GM21717 (cell line): ENCODE results near the gene PPP4R1.
"Not testable (repeated sequence)": the region's sequence is repeated elsewhere in the genome, so short reads cannot be mapped to it uniquely, and the experiment has no call there.

Source experiments
- ATAC-seq: cut with Tn5 transposase; IDR thresholded peaks from one replicate; pipeline ENCODE4 v1.9.1; 2021; ENCODE audit warnings: mild to moderate bottlenecking, moderate library complexity; ENCODE audit not compliant: unreplicated experiment

The PPP4R1 gene, protein sequence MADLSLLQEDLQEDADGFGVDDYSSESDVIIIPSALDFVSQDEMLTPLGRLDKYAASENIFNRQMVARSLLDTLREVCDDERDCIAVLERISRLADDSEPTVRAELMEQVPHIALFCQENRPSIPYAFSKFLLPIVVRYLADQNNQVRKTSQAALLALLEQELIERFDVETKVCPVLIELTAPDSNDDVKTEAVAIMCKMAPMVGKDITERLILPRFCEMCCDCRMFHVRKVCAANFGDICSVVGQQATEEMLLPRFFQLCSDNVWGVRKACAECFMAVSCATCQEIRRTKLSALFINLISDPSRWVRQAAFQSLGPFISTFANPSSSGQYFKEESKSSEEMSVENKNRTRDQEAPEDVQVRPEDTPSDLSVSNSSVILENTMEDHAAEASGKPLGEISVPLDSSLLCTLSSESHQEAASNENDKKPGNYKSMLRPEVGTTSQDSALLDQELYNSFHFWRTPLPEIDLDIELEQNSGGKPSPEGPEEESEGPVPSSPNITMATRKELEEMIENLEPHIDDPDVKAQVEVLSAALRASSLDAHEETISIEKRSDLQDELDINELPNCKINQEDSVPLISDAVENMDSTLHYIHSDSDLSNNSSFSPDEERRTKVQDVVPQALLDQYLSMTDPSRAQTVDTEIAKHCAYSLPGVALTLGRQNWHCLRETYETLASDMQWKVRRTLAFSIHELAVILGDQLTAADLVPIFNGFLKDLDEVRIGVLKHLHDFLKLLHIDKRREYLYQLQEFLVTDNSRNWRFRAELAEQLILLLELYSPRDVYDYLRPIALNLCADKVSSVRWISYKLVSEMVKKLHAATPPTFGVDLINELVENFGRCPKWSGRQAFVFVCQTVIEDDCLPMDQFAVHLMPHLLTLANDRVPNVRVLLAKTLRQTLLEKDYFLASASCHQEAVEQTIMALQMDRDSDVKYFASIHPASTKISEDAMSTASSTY

DNA sequence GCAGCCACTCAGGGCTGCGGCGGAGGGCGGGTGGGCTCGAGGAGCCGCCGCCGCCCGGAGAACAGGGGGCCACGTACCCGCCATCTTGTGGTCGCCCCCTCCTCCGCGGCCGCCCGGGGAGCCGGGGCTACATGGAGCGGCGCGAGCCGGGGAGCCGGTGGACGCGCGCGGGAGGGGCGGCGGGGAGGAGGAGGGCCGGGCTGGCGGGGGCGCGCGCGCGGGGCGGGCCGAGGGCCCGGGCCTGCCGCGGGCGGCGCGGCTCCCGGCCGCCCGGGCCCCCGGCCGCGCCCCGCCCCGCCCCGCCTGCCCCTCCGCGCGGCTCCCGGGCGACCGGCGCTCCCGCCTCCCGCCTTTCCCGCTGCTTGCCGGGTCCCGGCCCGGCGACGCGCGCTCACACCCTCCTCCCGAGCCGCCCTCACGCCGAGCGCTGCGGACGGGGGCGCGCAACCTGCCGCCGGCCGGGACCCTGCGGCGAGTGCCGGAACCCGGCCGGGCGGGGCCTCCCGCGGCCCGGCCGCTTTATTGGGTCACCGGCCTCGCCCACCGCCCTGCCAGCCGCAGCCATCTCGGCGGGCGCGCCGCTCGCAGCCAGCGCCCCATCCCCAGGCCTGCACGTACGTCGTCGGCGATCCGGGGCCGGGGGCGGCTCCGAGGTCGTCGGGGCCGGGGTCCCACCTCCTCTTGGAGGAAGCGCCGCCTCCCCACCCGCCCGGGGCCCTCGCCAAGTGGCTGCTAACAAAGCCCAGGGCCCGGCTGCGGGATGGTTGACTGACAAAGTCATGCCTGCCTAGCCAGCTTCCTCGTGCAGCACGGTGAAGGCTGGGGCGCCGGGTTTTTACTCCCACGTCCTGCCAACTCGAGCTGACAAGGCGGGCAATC, at the start of gene PPP4R1:
PPP4R1 (minus strand) TSS at position 159 of the 879 bp plus-strand sequence; CDS start at position 84, 75 bp downstream.
- peak; percentile 44 for ATAC-seq

DNA sequence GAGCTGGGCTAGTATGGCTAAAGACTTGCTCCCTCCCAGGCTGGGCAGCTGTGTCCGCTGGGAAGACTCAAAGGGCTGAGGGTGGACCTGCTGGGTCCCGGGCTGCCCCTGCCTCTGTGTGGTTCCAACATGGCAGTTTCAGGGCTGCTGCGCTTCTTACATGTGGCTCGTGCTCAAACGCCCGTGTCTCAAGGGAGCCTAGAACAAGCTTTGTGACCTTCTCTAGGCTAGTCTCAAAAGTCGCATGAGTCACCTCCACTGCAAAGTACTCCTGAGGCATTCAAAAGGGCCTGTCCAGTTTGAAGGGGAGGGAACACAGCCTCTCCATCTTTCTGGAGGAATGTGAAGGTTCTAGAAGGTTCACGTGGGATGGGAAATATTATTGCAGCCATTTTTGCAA, 49.0 kb upstream of the PPP4R1 start:
- ATAC-seq = no peak

DNA sequence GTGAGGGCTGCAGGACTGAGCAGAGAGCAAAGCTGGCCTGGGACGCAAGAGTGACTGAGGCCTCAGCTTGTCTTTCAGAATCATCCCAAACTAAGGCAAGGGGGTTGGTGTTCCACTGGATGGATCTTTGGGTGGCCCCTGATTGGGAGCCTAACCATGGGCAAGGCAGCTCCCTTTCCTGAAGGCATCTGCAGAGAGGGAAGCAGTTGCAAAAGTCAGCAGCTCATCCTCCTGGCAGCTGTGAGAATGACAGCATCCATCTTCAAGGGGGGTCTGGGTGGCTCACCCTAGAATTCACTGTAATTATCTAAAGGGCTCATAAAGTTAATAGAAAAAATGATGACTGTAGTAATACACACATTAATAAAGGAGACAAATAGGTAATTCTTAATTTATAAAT, 47.2 kb upstream of the PPP4R1 start:
- ATAC-seq = no peak

DNA sequence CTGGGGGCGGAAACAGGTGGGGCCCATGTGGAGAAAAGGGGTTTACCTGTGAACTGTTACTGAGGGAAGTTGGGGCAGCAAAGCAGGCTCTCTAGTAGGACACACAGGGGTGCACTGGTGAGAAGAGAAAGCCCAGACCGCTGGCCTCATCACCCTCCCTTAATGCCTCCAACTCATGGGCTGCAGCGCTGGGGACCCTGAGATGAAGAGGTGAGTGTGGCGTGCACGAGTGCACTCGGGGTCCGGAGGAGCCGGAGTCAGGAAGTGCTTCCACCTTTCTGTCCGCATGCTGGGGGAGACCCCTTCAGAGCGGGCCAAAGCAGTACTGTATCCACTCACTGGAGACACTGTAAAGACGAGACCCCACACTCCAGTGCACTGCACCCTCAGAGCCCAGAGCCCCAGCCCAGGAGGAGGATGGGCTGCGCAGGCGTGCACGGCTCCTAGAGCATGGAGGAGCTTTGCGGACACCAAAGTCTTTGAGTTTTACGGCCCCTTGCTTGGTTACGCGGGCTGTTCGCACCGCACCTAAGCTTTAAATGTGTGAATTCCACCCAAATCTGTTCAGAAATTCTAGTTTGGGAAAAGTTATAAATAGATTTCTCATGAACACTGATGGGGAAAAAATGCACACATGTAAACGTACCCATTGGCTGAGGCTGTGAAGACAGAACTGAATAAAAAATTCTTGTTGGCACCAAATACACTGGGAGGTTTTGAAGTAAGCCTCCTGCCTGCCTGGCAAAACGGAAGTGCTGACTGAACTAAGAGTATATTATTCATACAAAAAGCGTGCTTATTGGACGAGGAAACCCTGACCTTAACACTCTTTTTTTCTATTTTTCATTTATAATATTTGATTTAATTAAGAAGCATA, 45.4 kb upstream of the PPP4R1 start:
- ATAC-seq = no peak

DNA sequence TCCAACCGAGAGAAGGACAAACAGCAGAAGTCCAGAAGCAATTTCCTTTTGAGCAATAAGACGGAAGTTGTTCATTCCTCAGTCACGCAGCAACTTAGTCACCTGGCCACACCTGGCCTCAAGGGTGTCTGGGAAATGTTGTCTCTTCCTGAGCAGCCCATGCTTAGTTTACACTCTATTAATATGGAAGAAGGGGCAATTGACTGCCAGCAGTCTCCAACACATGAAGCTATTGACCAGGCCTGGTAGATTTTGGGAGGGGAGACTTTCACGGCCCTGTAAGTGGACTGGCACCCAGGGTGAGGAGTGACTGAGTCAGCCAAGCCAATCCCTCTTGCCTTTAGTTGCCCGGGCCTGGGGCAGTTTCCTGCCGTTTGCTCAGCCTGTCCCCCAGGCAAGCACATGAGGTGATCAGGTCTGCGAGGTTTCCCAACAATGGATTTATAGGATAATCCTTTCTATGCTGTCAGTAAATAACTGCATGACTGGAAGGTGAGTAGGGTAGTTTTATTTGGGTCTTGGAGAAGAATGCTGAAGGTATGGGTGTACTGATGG, 43.8 kb upstream of the PPP4R1 start:
- no peak for ATAC-seq

DNA sequence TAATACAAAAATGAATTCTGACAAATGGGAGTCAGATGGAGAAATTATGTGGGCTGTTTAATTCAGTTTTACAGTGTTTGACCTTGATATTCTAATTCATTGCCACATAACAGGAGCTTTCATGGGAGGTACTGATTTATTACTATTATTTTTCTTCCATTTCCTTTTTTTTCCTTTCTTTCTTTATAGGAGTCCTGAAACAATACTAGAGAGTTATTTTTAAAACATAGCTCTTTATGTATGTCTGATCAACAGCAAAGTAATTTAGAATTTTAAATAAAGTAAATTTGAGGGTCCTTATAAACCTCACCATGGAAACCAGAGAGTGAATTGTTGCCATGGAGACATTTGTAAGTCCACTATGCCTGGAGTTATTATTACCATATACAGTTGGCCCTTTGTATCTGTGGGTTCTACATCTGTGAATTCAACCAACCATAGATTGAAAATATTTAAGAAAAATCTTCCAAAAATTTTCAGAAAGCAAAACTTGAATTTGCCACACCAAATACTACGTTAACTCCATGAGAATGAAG, 40.9 kb upstream of the PPP4R1 start:
- ATAC-seq = no peak

DNA sequence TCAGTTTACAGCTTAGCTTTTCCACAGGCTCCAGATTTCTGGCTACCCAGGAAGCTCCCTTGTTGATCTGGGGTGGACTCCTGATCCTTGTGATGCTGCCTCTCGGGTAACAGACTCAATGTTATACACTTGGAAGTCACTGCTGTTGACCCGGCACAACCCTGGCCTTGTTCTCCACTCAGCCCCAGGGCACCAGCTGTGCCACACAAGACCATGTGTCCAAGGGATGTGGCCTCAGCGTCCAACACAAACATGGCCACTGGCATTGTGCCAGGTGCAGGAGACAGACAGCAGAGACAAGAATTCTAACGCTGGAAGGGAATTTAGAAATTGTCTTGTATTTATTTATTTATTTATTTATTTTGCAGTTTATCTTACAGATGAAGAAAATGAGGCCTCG, 39.0 kb upstream of the PPP4R1 start:
- ATAC-seq = no peak

DNA sequence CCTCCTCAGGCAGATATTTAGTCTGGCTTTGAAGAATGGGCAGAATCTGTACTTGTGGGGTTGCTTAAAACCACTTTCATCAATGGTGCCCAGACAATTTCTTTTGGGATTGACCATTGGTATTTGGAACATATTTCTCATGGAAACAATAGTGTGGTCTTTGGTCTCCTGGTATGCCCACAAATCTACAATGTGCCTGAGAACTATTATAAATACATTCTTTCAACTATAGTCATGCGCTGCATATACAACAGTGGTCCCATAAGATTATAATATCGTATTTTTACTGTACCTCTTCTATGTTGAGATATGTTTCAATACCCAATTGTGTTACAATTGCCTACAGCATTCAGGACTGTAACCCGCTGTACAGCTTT, 34.8 kb upstream of the PPP4R1 start:
- no peak for ATAC-seq

DNA sequence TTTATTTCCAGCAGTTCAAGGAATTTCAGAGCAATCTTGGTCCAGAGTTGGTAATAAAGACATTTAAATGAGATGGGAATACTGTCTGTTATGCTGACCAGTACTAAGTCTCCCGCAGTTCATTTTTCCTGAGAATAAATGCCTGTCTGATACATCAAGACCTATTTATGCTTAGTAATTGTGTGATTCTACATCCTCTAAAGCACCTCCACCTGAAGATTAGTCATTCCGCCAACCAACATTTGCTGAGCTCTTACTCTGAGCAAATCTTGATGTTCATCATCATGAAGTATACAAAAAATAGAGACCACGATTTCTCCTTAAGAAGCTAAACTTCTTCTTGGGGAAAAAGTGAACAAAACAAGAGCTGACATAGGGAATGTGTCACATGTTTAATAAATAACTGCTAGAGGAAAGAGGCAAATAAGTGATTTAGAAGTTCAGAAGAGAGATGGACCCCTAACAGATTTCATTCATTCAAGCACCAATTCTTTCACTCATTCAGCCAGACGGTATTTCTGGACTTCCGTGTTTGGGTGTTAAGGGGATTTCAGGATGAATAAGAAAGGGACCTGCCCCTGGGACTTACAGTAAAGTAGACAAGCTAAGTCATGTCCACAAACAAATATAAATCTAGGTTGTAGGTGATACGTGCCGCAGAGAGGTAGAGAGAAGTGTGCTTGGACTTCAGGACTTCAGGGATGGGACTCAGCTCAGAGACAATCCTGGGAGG, 34.2 kb upstream of the PPP4R1 start:
- ATAC-seq = peak; percentile 56

DNA sequence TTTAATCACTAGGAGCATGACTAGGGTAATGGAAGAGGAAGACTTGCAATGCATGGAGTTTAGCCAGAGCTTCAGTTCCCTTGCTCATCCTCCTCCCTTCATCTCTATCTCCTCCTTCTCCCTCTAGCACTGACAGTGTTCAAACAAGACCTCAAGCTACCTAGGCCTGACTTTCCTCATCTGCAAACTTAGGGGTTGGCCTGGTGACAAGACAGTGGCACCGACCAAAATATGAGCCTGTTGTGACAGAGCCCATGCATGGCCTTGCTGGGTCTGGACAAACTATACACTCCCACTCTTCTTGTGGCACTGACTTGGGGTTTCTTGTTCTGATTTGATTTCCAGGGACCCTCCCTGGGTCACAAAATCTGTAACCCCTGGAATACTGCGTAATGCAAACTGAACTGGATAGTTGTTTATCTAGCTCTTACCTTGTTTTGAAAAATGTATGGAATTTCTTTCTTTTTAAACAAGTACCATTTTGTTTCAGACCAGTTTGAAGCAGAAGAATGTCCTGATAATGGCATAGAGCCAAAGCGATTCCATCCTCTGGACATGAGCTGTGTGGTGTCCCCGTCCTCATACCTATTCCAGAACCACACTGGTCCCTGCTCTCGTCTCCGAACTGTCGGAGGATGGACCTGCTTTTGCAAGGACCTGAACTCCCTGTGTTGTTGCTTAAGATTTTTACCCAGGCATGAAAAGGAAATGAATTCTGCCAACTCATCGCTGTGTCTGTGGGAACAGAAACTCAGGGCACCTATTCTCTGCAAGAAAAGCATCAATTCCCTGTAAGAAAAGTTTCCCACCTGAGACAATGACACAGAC, 33.4 kb upstream of the PPP4R1 start:
- no peak for ATAC-seq

DNA sequence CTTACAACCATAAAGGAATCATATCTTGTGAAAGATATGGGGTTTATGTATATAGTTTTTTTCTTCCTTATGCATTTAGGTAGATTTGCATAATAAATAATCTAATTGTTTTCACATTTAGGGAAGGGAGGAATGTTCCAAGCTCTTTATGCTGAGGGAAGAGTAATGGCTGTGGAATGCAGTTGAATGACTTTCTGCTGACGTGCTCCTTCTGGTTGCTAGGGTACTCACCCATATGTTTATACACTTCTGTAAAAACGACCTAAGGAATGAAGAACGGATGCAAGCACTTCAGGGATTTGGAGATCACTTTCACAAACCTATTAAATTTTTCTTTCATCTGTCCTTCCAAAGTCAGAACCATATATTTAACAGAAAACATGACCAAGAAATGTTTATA, 29.2 kb upstream of the PPP4R1 start:
- no peak for ATAC-seq

DNA sequence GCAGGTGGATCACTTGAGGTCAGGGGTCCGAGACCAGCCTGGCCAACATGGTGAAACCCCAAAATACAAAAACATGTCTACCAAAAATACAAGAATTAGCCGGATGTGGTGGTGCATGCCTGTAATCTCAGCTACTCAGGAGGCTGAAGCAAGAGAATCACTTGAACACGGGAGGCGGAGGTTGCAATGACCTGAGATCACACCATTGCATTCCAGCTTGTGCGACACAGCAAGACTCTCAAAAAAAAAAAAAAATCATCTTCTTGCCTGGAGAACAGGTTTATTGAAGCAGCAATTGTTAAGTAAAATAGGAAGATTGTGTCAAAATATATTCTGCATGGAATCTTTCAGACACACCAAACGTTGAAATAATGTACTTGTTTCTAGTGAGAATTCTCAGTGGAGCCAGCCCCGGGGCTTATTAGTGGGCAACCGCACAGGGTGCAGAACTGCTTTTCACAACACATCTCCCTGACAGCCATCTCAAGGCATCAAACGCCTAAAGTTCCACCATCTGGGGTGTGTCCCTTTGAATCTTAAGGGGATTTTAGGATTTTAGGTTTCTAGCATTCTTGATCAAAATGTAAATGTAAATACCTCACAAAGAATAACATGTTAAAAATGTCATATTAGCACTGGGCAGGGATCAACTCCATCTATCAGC, 28.6 kb upstream of the PPP4R1 start:
- ATAC-seq = no peak

DNA sequence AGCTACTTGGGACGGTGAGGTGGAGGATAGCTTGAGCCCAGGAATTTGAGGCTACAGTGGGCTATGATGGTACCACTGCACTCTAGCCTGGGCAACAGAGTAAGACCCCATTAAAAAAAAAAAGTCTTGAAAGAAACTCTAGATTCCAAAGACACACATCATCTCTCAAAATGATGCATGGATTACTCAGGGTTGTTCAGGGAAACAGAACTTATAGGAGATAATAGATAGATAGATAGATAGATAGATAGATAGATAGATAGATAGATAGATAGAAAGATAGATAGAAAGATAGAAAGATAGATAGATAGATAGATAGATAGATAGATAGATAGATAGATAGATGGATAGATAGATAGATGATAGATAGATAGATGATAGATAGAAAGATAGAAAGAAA, 26.7 kb upstream of the PPP4R1 start:
- ATAC-seq = not testable (repeated sequence)

DNA sequence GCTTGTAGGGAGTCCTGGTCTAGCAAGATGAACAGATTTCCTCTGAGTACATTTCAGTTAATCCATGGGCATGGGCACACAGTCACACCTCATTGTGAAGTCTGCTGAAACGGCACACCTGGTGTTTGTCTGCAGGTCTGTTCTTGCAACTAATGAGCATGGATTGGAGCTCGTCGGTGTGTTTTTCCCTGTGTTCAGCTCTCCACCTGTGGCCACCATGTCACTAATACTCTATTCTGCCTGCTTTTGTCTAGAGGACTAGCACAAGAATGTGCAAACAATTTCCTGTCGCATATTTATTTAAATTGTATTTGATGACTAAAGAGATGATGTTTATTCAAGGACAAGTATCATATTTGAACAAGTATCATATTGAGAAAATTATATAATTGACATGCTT, 24.5 kb upstream of the PPP4R1 start:
- ATAC-seq = no peak

DNA sequence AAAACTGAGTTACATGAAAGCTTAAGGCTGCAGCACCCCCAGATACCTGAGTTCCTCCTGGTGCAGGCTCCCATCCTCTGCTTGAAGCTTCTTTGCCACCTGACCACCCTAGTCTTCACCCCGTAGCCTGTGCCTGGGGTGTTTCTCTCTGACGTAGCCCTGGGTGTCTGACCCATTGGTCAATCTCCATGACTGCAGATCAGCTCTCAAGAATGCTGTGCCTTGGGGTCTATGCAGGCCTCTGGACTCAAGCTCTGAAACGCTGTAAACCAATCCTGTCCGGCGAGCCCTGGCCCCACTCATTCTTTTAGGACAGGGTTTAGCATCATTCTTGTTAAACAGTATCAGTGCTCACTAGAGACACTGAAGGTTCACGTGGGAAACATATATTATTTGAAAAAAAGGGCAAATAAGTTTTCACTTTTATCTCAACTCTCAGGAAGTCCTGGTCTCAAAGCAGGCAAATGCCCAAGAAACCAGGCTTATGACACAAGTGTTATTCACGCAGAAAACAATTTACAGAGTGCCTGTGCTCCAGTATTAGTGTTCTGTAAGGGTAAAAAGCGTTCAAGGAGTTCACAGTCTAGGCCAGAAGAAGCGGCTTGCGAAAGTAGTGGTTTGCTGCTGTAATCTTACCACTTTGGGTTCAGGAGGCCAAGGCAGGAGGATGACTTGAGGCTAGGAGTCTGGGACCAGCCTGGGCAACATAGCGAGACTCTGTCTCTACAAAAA, 22.8 kb upstream of the PPP4R1 start:
- no peak for ATAC-seq

DNA sequence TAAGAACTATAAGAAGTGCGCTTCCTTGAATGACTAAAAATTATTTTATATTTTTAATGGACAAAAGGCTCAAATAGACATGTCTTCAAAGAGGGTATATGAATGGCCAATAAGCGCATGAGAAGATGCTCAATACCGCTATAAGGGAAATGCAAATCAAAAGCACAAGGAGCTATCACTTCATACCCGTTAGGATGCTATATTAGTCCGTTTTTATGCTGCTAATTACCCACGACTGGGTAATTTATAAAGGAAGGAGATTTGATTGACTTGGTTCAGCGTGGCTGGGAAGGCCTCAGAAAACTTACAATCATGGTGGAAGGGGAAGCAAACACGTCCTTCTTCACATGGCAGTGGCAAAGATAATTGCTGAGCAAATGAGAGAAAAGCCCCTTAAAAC, 20.5 kb upstream of the PPP4R1 start:
- no peak for ATAC-seq
